Gastrocnemius medialis (tissue), 4 donors: ENCODE results near the gene ASTN1.

Experiments
- POLR2A ChIP-seq, 2 donors: fragments of 450-650 bp; IDR thresholded peaks; one replicate each; pipeline ENCODE4 v1.6.1; 2017; ENCODE audit warnings: antibody characterized with exemption in 2 of 2, mild to moderate bottlenecking in 2 of 2, moderate library complexity in 2 of 2
- TF ChIP-seq, protein P1 (sequence below), 5 experiments: fragments of 450-650 bp in 3 of 5; fragments of 200-600 bp in 2 of 5; sonication (generic) in 2 of 5; IDR thresholded peaks in 4 of 5; conservative IDR thresholded peaks in 1 of 5; 1 replicate in 4 of 5; 2 replicates in 1 of 5; pipeline ENCODE4 v1.5.1; 2016 to 2019; ENCODE audit warnings: antibody characterized with exemption in 5 of 5, mild to moderate bottlenecking in 3 of 5, moderate library complexity in 3 of 5

DNA sequence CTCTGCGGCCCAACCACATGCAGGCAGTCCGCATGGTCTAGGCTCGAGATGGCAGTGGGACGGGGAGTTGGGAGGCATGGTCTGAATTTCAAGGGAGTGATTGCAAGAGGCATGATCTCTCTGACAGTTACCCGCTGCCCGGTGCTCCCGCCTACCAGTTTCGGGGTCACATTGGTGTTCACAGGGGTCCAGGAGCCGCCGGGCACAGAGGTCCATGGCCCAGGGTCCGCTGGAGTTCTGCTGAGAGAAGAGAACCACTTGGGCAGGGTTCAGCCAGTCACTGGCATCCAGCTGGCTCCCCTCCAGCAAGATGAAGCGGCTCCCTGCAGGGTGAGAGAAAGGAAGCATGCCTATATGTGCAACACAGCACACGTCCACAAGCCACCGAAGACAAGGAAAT lies 141.3 kb downstream of the ASTN1 start:
- no peak for TF ChIP-seq POLR2A (IDR thresholded peaks at IDR 0.05)
- TF ChIP-seq, protein P1, sequence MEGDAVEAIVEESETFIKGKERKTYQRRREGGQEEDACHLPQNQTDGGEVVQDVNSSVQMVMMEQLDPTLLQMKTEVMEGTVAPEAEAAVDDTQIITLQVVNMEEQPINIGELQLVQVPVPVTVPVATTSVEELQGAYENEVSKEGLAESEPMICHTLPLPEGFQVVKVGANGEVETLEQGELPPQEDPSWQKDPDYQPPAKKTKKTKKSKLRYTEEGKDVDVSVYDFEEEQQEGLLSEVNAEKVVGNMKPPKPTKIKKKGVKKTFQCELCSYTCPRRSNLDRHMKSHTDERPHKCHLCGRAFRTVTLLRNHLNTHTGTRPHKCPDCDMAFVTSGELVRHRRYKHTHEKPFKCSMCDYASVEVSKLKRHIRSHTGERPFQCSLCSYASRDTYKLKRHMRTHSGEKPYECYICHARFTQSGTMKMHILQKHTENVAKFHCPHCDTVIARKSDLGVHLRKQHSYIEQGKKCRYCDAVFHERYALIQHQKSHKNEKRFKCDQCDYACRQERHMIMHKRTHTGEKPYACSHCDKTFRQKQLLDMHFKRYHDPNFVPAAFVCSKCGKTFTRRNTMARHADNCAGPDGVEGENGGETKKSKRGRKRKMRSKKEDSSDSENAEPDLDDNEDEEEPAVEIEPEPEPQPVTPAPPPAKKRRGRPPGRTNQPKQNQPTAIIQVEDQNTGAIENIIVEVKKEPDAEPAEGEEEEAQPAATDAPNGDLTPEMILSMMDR (IDR thresholded peaks at IDR 0.05 in 4 of 5, conservative IDR thresholded peaks at IDR 0.05 in 1 of 5) = no peak
